Measurements from ENCODE around the gene SULT2B1. TPM values are rescaled to one million over a fixed set of nuclear protein-coding genes. Genes with fewer than 3 reads are reported as not detected.

The SULT2B1 gene
- total and polyA plus RNA-seq, 2 donors (not counting 1 experiment from before 2014, with no cell fraction given): 0.10 to 0.33 TPM

DNA sequence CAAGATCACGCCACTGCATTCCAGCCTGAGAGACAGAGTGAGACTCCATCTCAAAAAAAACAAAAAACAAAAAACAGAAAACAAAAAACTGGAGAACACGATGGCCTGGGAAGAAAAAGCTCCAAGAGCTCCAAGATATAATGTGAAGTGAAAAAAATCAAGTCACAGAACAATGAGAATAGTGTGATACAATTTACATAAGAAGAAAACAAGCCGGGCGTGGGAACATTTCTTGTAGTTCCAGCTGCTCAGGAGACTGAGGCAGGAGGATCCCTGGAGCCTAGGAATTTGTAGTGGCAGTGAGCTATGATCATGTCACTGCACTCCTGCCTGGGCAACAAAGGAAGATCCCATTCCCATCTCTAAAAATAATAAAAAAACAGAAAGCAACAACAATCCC is 31.8 kb upstream of the SULT2B1 start:
- TF ChIP-seq, protein P1, sequence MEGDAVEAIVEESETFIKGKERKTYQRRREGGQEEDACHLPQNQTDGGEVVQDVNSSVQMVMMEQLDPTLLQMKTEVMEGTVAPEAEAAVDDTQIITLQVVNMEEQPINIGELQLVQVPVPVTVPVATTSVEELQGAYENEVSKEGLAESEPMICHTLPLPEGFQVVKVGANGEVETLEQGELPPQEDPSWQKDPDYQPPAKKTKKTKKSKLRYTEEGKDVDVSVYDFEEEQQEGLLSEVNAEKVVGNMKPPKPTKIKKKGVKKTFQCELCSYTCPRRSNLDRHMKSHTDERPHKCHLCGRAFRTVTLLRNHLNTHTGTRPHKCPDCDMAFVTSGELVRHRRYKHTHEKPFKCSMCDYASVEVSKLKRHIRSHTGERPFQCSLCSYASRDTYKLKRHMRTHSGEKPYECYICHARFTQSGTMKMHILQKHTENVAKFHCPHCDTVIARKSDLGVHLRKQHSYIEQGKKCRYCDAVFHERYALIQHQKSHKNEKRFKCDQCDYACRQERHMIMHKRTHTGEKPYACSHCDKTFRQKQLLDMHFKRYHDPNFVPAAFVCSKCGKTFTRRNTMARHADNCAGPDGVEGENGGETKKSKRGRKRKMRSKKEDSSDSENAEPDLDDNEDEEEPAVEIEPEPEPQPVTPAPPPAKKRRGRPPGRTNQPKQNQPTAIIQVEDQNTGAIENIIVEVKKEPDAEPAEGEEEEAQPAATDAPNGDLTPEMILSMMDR (conservative IDR thresholded peaks at IDR 0.05 in 1 of 2, IDR thresholded peaks at IDR 0.05 in 1 of 2; ENCODE audit: low read depth in 1 of 2, low read length in 2 of 2): no peak
- TF ChIP-seq EZH2 (IDR thresholded peaks at IDR 0.05; ENCODE audit: low read length, missing control alignments): no peak
- Histone ChIP-seq H3K4me3 (replicated peaks in 1 of 4; ENCODE audit: control extremely low read depth in 1 of 4, insufficient read depth in 1 of 4, low read depth in 3 of 4, low read length in 4 of 4) (no peak overlapping the region), H3K9ac (ENCODE audit: insufficient read depth, low read length) (no peak overlapping the region), H3K36me3 (ENCODE audit: control insufficient read depth, insufficient read depth, low read length) (no peaks in the 10 kb centered on the region), H2AFZ (ENCODE audit: low read length) (no peak overlapping the region), H3K4me2 (ENCODE audit: extremely low read depth, insufficient read depth, low read length) (no peak overlapping the region), H3K9me3 (ENCODE audit: control insufficient read depth, insufficient read depth, low read depth, low read length) (no peaks in the 10 kb centered on the region), H4K20me1 (ENCODE audit: control insufficient read depth, extremely low read depth, insufficient read depth, low read length) (no peaks in the 10 kb centered on the region), H3K27me3 (ENCODE audit: control insufficient read depth, insufficient read depth, low read length) (no peaks in the 10 kb centered on the region), H3K79me2 (ENCODE audit: control insufficient read depth, insufficient read depth, low read length) (no peaks in the 10 kb centered on the region), H3K4me1 (ENCODE audit: control insufficient read depth, extremely low read depth, insufficient read depth, low read length) (no peaks in the 10 kb centered on the region), H3K27ac (ENCODE audit: insufficient read depth, low read length) (no peak overlapping the region)
- no peak for DNase-seq (ENCODE audit: low read depth in 2 of 2)

DNA sequence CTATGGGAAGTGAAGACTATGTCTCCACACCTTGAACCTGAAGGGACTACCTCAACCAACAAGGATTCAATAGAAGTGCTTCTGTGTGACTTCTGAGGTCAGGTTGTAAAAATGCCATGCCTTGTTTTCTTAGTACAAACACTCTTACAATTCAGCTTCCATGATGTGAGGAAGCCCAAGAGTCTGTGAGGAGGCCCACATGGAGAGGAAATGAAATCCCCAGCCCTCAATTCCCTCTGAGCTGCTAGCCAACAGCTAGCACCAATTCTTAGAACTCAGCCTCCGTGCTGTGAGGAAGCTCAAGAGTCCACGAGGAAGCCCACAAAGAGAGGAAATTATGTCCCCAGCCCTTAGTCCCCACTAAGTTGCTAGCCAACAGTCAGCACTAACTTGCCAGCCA is 27.8 kb upstream of the SULT2B1 start:
- no peak overlapping the region for H3K4me3 ChIP-seq (replicated peaks in 1 of 4; ENCODE audit: control extremely low read depth in 1 of 4, insufficient read depth in 1 of 4, low read depth in 3 of 4, low read length in 4 of 4)
- no peak overlapping the region for H2AFZ ChIP-seq (ENCODE audit: low read length)
- no peak for DNase-seq (ENCODE audit: low read depth in 2 of 2)
- no peak overlapping the region for H3K9ac ChIP-seq (ENCODE audit: insufficient read depth, low read length)
- H3K27me3 ChIP-seq (ENCODE audit: control insufficient read depth, insufficient read depth, low read length): no peaks in the 10 kb centered on the region
- H4K20me1 ChIP-seq (ENCODE audit: control insufficient read depth, extremely low read depth, insufficient read depth, low read length): no peaks in the 10 kb centered on the region
- H3K4me1 ChIP-seq (ENCODE audit: control insufficient read depth, extremely low read depth, insufficient read depth, low read length): no peaks in the 10 kb centered on the region
- no peaks in the 10 kb centered on the region for H3K79me2 ChIP-seq (ENCODE audit: control insufficient read depth, insufficient read depth, low read length)
- H3K4me2 ChIP-seq (ENCODE audit: extremely low read depth, insufficient read depth, low read length): no peak overlapping the region
- no peaks in the 10 kb centered on the region for H3K36me3 ChIP-seq (ENCODE audit: control insufficient read depth, insufficient read depth, low read length)
- TF ChIP-seq, protein P1 (conservative IDR thresholded peaks at IDR 0.05 in 1 of 2, IDR thresholded peaks at IDR 0.05 in 1 of 2; ENCODE audit: low read depth in 1 of 2, low read length in 2 of 2): no peak
- TF ChIP-seq EZH2 (IDR thresholded peaks at IDR 0.05; ENCODE audit: low read length, missing control alignments): no peak
- no peak overlapping the region for H3K27ac ChIP-seq (ENCODE audit: insufficient read depth, low read length)
- H3K9me3 ChIP-seq (ENCODE audit: control insufficient read depth, insufficient read depth, low read depth, low read length): no peaks in the 10 kb centered on the region

DNA sequence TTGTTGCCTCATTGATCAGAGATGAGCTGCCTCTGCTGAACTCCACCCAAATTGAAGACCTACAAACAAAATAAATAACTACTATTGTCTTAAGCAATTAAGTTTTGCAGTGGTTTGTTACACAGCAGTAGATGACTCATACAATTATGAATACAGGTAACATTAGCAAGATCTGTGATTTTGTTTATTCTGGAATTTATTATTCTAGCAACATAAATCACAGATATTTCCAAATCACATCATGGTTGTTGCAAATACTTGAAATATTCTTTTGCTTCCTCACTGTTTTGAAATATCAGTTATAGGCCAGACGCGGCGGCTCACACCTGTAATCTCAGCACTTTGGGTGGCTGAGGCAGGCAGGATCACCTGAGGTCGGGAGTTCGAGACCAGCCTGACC is 27.2 kb upstream of the SULT2B1 start:
- Histone ChIP-seq H2AFZ (ENCODE audit: low read length) (no peak overlapping the region), H3K36me3 (ENCODE audit: control insufficient read depth, insufficient read depth, low read length) (no peaks in the 10 kb centered on the region), H3K27me3 (ENCODE audit: control insufficient read depth, insufficient read depth, low read length) (no peaks in the 10 kb centered on the region), H3K79me2 (ENCODE audit: control insufficient read depth, insufficient read depth, low read length) (no peaks in the 10 kb centered on the region), H3K4me1 (ENCODE audit: control insufficient read depth, extremely low read depth, insufficient read depth, low read length) (no peaks in the 10 kb centered on the region), H3K27ac (ENCODE audit: insufficient read depth, low read length) (no peak overlapping the region), H4K20me1 (ENCODE audit: control insufficient read depth, extremely low read depth, insufficient read depth, low read length) (no peaks in the 10 kb centered on the region), H3K4me2 (ENCODE audit: extremely low read depth, insufficient read depth, low read length) (no peak overlapping the region), H3K9ac (ENCODE audit: insufficient read depth, low read length) (no peak overlapping the region), H3K9me3 (ENCODE audit: control insufficient read depth, insufficient read depth, low read depth, low read length) (no peaks in the 10 kb centered on the region), H3K4me3 (replicated peaks in 1 of 4; ENCODE audit: control extremely low read depth in 1 of 4, insufficient read depth in 1 of 4, low read depth in 3 of 4, low read length in 4 of 4) (no peak overlapping the region)
- DNase-seq (ENCODE audit: low read depth in 2 of 2): no peak
- TF ChIP-seq, protein P1 (conservative IDR thresholded peaks at IDR 0.05 in 1 of 2, IDR thresholded peaks at IDR 0.05 in 1 of 2; ENCODE audit: low read depth in 1 of 2, low read length in 2 of 2): no peak
- no peak for TF ChIP-seq EZH2 (IDR thresholded peaks at IDR 0.05; ENCODE audit: low read length, missing control alignments)

Measured in fibroblast of lung (primary cell).